ENCODE data around the gene WBP1. TPM values are rescaled to one million over a fixed set of nuclear protein-coding genes. Genes with fewer than 3 reads are reported as not detected.

WBP1 gene
- total and polyA plus RNA-seq, 2 donors (not counting 3 experiments of a cell fraction or from before 2014, with no cell fraction given) = 50.5 to 209 TPM

DNA sequence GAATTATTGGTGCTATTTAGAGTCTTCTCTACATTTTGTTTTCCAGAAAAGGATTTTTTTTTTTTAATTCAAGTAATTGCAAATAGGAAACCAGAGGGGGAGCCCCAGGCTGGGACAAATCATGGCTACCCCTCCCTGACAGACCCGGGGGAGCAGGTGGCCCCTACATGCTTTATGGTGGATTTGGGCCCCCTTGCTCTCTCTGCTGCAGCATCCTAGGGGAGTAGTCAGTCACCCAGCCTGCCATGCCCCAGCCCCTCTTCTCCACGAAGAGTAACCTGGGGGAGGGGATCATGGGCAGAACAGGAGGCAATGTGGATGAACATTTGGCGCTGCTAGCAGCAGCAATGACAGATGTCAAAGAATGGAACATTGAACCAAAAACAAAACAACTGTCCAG lies 41.5 kb upstream of the WBP1 start:
- POLR2A ChIA-PET = no interaction called here
- DNase-seq (ENCODE audit: low read depth, low spot score) (no peak), FAIRE-seq (no peak)
- Histone ChIP-seq H3K79me2 (ENCODE audit: control insufficient read depth, insufficient read depth, low read length) (no peaks in the 10 kb centered on the region), H3K36me3 (ENCODE audit: control insufficient read depth in 2 of 2, extremely low read depth in 1 of 2, insufficient read depth in 2 of 2, low read length in 2 of 2) (no peaks in the 10 kb centered on the region), H3K27me3 (ENCODE audit: control insufficient read depth in 2 of 2, insufficient read depth in 2 of 2, low read length in 2 of 2) (peaks cover 33 to 42% of the 10 kb centered on the region in 2 experiments), H3K4me2 (ENCODE audit: insufficient read depth, low read length) (no peak overlapping the region), H3K9me1 (replicated peaks; ENCODE audit: control insufficient read depth, extremely low read depth, insufficient read depth, low read length) (no peaks in the 10 kb centered on the region), H3K4me3 (replicated peaks in 1 of 3; ENCODE audit: insufficient read depth in 1 of 3, low read depth in 1 of 3, low read length in 3 of 3) (no peak overlapping the region), H3K9me3 (replicated peaks; ENCODE audit: control insufficient read depth, insufficient read depth, low read length) (no peaks in the 10 kb centered on the region), H3K9ac (replicated peaks; ENCODE audit: extremely low read depth, insufficient read depth, low read length) (no peak overlapping the region), H3K4me1 (ENCODE audit: control insufficient read depth, extremely low read depth, insufficient read depth, low read length) (peaks cover 11% of the 10 kb centered on the region), H2AFZ (ENCODE audit: low read depth, low read length) (no peak overlapping the region), H3K27ac (ENCODE audit: insufficient read depth, low read depth, low read length) (no peak overlapping the region), H4K20me1 (replicated peaks; ENCODE audit: control insufficient read depth, extremely low read depth, insufficient read depth, low read length) (no peaks in the 10 kb centered on the region)
- TF ChIP-seq, protein P1, sequence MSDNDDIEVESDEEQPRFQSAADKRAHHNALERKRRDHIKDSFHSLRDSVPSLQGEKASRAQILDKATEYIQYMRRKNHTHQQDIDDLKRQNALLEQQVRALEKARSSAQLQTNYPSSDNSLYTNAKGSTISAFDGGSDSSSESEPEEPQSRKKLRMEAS (IDR thresholded peaks at IDR 0.05; ENCODE audit: insufficient read depth, insufficient read length) = no peak
- TF ChIP-seq POLR2AphosphoS5 (IDR thresholded peaks at IDR 0.05; ENCODE audit: insufficient read depth, low read depth, low read length) (no peak), MYC (IDR thresholded peaks at IDR 0.05; ENCODE audit: low read depth, low read length) (no peak), GATA2 (IDR thresholded peaks at IDR 0.05; ENCODE audit: insufficient read depth, insufficient read length, low read depth, low read length) (no peak), CTCF (IDR thresholded peaks at IDR 0.05; ENCODE audit: extremely low read depth in 1 of 2, insufficient read depth in 1 of 2, low read depth in 1 of 2, low read length in 2 of 2) (no peak), EZH2 (IDR thresholded peaks at IDR 0.05; ENCODE audit: borderline replicate concordance, low read depth, low read length, severe bottlenecking) (no peak), FOS (IDR thresholded peaks at IDR 0.05; ENCODE audit: borderline replicate concordance, insufficient read depth, low read length) (no peak), POLR2A (IDR thresholded peaks at IDR 0.05; ENCODE audit: low read depth, low read length) (no peak), JUN (IDR thresholded peaks at IDR 0.05; ENCODE audit: borderline replicate concordance, insufficient read depth, insufficient read length, low read depth) (no peak)
- dilution Hi-C loops (cut with MboI; ENCODE audit: extremely low pct_ligation_motif_present, low sequenced_read_pairs) = no loop called here
- CTCF ChIA-PET = no interaction called here
- intact Hi-C loops (cut with micrococcal nuclease) = no loop called here
- BruUV-seq (replicated peaks) = no TSS peak

All from endothelial cell of umbilical vein (primary cell).